Stimulated activated CD8-positive, alpha-beta memory T cell treated with anti-CD3 and anti-CD28 coated beads, Interleukin-7, amount 100 ng/mL, for 1 hour (primary cell): ENCODE measurements around the gene NADSYN1.

Experiments used
- DNase-seq, 2 donors: peaks; one replicate each; pipeline ENCODE4 v3.0.0-alpha.2; 2020; ENCODE audit warnings: low read depth in 2 of 2

NADSYN1 gene

DNA sequence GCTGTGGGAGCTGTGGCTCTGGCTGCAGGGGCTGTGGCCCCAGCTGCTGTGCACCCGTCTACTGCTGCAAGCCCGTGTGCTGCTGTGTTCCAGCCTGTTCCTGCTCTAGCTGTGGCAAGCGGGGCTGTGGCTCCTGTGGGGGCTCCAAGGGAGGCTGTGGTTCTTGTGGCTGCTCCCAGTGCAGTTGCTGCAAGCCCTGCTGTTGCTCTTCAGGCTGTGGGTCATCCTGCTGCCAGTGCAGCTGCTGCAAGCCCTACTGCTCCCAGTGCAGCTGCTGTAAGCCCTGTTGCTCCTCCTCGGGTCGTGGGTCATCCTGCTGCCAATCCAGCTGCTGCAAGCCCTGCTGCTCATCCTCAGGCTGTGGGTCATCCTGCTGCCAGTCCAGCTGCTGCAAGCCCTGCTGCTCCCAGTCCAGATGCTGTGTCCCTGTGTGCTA is 95.7 kb downstream of the NADSYN1 start:
- no peak for DNase-seq
